ENCODE results near the gene HOXB5.

Gene HOXB5

GRCh38 chr17:48541577-48542113, 51.9 kb downstream of the HOXB5 start:
- Mint-ChIP-seq H3K4me3 (peak overlapping the region; percentile 95 to 99 (median 95)), H3K36me3 (ENCODE audit: low read depth) (peaks cover 13% of the 10 kb centered on the region), H3K4me1 (peaks cover 58% of the 10 kb centered on the region), H3K9me3 (no peaks in the 10 kb centered on the region), H3K27ac (peak overlapping the region; percentile 98 to 100 (median 99)), H3K27me3 (ENCODE audit: low read depth) (no peaks in the 10 kb centered on the region)
- TF ChIP-seq CTCF (IDR thresholded peaks at IDR 0.05; ENCODE audit: unreplicated experiment in 3 of 3) = no peak

All from nephron (organoid).